NCI-H226 (cell line): Measurements from ENCODE around the gene CTBP1.

Experiments
- DNase-seq: peaks from one replicate; pipeline ENCODE4 v3.0.0-alpha.2; 2015

CTBP1 gene

GRCh38 chr4:1221155-1221870 is 27.6 kb downstream of the CTBP1 start:
- no peak for DNase-seq

GRCh38 chr4:1220566-1220965 is 28.4 kb downstream of the CTBP1 start:
- DNase-seq, result no peak

GRCh38 chr4:1219566-1219950 is 29.4 kb downstream of the CTBP1 start:
- no peak for DNase-seq

DNA sequence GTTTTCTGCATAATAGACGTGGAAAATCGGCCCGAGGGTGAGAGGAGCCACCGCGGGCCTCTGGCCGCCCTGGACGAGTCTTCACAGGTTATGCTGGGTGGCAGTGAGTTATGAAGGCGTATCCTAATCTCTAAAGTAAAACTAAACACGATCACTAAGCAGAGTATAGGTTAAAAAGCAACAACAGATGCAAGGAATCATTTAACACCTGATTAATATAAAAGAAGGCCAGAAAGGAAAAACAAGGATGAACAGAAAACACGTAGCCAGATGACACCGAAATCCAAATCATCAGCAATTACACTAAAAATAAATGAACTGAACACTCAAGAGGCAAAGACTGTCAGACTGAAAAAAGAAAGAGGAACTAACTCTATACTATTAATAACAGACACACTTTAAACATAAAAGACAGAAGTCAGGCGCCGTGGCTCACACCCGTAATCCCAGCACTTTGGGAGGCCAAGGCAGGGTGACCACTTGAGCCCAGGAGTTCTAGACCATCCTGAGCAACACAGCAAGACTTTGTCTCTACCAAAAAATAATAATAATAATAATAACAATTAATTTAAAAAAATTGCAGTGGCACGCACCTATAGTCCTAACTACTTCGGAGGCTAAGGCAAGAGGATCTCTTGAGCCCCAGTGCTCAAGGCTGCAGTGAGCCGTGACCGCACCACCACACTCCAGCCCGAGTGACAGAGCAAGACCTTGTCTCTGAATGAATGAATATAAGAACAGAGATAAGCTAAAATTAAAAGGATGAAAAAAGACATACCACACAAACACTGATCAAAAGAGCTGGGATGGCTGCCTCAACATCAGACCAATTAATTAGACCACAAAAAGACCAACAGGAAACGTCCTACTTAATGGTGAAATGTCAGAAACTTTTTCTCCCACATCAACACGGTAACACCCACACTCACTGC is 30.0 kb downstream of the CTBP1 start:
- no peak for DNase-seq

DNA sequence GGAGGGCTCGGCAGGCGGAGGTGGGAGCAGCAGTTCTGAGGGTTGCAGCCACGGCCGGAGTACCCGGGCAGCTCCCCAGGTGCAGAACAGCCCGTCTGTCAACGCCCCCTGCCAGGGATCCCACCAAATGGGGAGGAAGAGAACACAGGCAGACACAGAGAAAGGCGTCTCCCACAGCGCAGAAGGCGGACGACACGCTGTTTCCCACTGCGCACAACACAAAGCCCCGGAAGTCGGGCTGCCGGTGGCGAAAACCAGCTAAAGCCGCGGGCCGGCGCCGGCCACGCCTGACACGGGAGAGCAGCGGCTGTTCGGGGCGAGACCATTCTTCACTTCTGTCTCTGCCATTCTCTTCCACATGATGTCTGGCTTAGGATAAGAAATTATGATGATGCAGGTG is 31.6 kb downstream of the CTBP1 start:
- no peak for DNase-seq

GRCh38 chr4:1216869-1217294 is 32.0 kb downstream of the CTBP1 start:
- no peak for DNase-seq

DNA sequence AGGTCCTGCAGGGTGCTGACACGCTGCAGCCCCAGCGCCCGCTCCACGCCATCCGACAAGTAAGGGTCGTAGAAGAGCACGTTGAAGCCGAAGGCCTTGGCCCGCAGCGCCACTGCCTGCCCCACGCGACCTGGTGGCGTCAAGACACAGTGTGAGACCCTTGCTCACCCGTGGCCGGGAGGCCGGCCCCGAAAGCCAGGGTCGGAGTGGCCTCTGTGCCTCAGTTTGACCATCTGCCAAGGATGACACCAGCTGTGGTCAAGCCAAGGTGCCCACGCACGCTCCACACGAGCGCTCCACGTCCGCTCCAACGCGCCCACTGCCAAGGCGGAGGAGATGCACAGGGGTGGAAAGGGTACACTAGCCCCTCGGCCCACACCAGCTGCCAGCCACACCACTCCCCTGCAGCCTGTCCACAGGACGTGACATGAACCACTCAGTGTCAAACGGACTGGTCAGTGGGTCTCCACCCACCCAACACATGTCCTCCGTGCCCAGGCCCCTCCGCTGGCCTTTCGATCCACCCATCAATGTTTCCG is 32.8 kb downstream of the CTBP1 start:
- DNase-seq, result no peak

DNA sequence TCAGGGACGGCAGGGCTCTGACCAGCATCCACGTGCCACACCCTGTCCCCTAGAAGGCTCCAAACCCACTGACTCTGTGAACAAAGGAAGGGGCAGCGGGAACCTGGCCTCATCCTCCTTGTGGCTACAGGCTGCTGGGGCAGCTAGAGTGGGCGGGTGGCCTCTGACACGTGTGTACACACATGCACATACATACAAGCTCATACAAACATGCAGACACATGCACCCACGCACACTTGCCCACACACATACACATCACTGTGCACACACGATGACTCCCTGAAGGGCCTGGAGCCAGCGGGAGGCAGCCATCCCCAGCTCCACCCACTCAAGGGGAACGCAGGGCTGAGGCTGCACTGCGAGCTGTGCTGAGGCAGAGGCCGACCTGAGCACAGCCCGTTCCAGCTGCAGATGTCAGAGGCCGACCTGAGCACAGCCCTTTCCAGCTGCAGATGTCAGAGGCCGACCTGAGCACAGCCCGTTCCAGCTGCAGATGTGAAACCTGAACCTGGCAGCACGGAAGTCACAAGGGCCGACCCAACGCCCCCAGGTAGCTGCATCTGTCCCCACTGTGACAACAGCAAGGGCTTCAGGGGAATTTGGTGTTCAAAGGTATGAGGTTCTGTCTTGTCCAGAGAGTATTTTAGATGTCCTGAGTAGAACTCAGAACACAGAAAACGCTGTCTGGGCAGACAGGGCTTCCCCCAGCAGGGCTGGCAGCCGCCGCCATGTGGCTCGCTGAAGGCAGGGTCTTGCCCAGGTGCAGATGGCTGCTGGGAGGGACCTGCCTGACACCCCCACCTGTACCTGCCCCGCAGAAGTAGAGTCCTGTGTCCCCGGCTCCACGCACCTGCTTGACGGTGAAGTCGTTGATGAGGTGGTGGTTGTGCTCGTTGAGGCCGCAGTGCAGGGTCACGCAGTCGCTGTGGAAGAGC is 33.5 kb downstream of the CTBP1 start:
- DNase-seq, result no peak

DNA sequence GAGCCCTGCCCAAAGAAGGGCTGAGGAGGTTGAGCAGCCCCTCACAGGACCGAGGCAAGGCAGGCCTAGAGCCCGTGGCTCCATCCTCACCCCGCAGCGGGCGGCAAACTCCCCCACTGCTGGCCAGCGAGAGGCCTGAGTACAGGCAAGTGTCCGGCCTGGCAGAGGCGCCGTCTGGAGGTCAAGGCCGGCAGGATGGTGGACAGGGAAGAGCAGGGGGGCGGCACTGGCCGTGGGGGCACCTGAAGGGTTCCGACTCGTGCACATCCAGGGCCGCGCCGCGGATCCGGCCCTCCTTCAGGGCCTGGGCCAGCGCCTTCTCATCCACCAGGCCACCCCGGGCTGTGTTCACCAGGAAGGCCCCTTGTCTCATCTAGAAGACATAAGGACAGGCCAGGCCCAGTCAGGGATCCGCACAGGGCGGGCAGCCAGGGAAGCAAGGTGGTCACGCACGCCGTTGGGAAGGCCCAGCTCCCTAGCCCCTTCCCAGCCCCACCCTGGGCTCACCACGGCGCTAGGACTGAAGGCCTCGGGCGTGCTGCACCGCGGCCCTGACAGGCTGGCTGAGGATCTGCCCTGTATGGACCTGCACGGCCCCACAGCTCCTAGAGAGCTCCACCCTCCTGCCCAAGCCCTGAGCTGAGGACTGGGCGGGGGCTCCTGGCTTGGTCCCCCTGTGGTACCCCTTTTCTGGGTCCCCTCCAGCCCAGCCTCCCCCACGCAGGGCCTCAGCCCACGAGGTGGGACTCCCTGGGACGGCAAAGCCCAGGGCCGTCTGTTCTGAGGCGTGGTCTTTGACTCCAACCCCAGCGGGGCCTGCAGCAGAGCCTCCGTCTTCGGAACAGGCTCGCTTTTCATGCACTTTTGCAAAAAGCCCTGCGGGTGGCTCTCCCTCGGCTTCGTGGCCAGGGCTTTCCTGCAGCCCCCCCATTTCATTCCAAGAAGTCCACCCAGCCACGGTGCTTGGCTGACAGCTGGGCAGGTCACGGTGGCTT is 34.5 kb downstream of the CTBP1 start:
- DNase-seq, result no peak

GRCh38 chr4:1213336-1213995 is 35.5 kb downstream of the CTBP1 start:
- DNase-seq, result no peak

DNA sequence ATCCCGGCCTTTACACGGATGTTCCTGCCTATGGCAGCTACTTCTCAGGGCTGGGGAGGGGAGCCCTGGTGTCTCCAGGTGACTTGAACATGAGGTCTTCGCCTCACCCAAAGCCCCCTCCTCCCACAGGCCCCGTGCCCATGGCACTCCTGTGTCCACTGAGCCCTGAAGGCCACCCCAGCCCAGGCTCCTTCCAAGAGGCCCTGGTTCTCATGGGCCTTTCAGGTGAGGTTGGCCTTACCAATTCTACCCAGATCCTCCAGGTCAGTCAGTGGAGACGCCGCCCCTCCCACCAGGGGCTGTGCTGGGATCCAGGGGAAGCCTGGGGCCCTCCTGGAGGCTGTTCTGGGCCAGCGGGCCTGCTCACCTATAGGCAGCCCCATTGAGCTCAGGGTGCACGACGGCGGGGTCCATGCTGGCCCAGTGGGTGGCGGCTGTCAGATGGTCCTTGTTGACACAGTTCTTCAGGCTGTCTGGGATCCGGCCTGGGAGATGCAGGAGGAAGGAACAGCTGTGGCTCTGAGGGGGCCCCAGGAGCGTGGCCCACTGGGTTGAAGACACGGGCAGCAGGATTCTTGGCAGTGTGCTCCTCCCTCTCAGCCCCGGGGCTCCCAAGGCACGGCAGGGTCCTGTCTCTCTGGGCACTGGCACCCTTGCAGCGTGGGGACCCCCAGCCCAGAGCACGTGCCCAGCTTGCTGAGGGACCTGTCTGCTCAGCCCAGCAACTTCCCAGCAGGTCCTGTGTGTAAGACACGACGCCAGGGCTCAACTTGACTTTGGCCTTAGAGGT is 36.2 kb downstream of the CTBP1 start:
- DNase-seq, result no peak

- no peak for DNase-seq
Observed at GRCh38 chr4:1211891-1212545, 36.9 kb downstream of the CTBP1 start.

DNA sequence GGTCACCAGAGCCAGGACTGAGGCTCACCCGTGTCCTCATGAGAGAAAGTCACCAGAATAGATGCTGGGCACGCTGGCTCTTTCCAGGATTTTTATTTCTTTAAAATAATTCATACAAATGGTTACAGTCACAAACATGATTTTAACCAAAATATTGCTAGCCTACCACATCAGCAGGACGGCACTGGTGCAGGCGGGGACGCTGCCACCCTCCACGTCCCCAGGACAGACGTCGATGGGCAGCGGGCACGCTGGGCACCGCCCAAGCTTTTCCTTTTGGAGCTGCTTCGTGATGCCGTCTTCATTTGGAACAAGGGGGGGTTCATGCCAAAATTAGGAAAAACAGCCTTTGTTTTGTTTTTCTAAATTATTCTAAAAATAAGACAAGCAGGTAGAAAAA is 37.6 kb downstream of the CTBP1 start:
- no peak for DNase-seq

DNA sequence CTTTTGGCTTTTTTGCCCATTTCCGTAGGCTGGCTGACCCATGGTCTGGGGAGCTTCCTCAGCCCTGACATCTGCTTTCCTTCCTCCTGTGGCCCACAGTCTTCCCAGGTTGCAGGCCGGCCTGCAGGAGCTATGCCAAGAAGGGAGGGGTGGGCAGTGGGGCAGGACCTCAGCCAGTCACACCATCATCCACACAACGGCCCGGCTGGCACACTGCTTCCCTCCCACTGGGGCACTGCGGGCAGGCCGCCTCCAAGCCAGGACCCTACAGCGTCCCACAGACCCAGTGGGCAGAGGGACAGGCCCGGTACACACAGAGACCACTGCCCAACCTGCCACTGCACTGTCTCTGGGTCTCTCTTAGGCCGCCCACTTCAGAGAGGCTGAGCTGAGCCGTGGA is 38.0 kb downstream of the CTBP1 start:
- DNase-seq, result no peak

DNA sequence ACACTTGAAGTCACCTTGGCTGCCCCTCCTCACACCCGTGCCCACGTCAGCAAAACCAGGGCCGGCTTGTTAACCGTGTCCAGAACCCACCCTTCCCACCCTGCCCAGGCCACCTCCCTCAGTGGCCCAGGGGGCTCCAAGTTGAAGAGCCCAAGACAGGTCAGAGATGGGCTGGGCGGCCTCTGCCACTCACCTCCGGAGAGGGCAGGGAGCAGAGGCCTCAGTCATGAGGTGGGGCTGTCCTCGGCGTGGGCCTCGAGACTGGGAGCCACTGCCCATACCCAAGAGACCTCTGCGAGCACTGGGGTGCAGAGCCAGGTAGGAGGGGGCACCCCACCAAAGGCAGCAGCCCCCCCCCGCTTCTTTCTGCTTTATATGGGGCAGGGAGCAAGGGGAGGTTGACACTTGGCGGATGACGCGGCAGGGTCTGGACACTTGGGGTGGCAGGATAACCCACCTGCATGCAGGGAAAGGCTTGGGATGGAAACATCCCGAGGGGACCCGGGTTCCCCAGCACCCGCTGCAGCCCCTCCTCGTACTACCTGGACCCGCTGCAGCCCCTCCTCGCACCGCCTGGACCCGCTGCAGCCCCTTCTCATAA is 38.6 kb downstream of the CTBP1 start:
- DNase-seq, result no peak

DNA sequence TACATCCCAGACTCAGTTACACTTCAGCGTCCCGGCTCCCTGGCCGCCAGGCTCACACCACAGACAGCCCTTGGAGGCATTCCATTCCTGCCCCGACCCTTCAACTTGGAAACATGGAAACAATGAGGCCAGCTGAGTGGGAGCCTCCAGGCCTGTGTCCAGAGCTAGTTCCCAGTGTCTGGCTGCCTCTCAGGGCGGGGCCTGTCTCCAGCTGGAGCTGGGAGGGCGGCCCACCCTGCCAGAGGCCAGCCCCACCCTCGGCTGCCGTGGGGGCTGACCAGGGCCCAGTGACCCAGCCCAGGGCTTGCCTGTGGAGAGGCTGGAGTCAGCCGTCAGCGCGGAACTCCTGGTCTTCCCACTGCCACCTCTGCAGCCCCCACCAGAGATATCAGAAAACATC is 39.1 kb downstream of the CTBP1 start:
- DNase-seq, result no peak

DNA sequence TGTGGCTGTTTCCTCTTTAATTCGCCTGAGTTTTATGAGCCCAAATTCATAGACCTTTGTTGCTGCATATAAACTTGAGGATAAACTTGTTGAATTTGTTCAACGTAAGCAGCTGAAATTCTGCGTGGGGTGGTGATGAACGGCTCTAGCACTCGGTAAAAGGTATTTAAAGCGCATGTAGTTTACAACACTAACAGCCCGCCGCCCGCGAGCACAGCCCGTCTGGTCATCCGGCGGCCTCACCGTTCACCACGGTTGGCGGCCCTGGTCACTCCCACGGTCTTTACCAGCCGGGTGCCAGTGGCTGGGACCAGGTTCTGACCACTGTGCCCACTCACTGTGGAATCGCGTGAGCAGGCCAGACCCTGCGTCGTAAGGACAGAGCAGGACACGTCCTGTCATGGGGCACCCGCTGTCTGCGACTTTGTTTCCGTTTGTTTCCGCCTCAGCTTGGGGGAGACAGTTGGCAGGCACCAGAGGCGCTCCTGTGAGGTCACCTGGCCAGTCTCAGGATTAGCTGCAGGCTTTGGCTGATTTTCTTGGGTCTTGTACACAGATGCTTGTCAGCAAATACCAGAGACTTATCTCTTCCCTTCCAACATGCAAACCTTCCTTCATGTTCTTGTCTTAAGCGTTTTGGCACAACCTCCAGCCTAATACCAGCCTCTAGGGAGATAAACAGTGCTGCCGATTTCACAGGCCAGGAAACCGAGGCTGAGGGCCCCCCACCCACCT is 39.8 kb downstream of the CTBP1 start:
- no peak for DNase-seq

GRCh38 chr4:1208266-1208961 is 40.5 kb downstream of the CTBP1 start:
- DNase-seq, result no peak
